GM23338 (cell line): ENCODE measurements around the gene HSFX2. TPM values are rescaled to one million over a fixed set of nuclear protein-coding genes. Genes with fewer than 3 reads are reported as not detected.
"Not testable (repeated sequence)": the region's sequence is repeated elsewhere in the genome, so short reads cannot be mapped to it uniquely, and the experiment has no call there.

Experiments used
- ATAC-seq: fragments of 200-7000 bp; cut with Tn5 transposase; 3 replicates; pipeline ENCODE4 v1.9.1; 2020
- DNase-seq: peaks from one replicate; pipeline ENCODE4 v3.0.0-alpha.2; 2015; ENCODE audit warnings: low spot score
- H2AFZ ChIP-seq: fragments of 200-600 bp; sonication (generic); 2 replicates; pipeline ENCODE4 v1.8.0; 2016; ENCODE audit warnings: antibody characterized with exemption, mild to moderate bottlenecking, moderate library complexity
- H3F3A ChIP-seq: fragments of 200-600 bp; sonication (generic); replicated peaks from 2 replicates; pipeline ENCODE4 v1.8.0; 2017; ENCODE audit warnings: antibody characterized with exemption, mixed run types, low read depth
- H3K27ac ChIP-seq: fragments of 200-600 bp; sonication (generic); 2 replicates; pipeline ENCODE4 v1.6.1; 2016; ENCODE audit warnings: low read depth
- H3K27me3 ChIP-seq: fragments of 200-600 bp; sonication (generic); 2 replicates; pipeline ENCODE4 v1.8.0; 2016; ENCODE audit warnings: mild to moderate bottlenecking, mixed run types, moderate library complexity; ENCODE audit not compliant: insufficient read depth
- H3K36me3 ChIP-seq: fragments of 200-600 bp; sonication (generic); 2 replicates; pipeline ENCODE4 v1.8.0; 2016; ENCODE audit warnings: mild to moderate bottlenecking; ENCODE audit not compliant: insufficient read depth
- H3K4me1 ChIP-seq: fragments of 200-600 bp; sonication (generic); 2 replicates; pipeline ENCODE4 v1.8.0; 2016; ENCODE audit warnings: mild to moderate bottlenecking, moderate library complexity; ENCODE audit not compliant: insufficient read depth
- H3K4me2 ChIP-seq: fragments of 200-600 bp; sonication (generic); 2 replicates; pipeline ENCODE4 v1.7.1; 2017; ENCODE audit warnings: mixed run types
- H3K4me3 ChIP-seq: fragments of 200-600 bp; sonication (generic); 2 replicates; pipeline ENCODE4 v1.6.1; 2016; ENCODE audit warnings: mixed run types
- H3K79me2 ChIP-seq: fragments of 200-600 bp; sonication (generic); replicated peaks from 2 replicates; pipeline ENCODE4 v1.8.0; 2017; ENCODE audit warnings: mild to moderate bottlenecking; ENCODE audit not compliant: insufficient read depth
- H3K9me2 ChIP-seq: fragments of 200-600 bp; sonication (generic); 2 replicates; pipeline ENCODE4 v1.8.0; 2017; ENCODE audit not compliant: insufficient read depth
- H4K20me1 ChIP-seq: fragments of 200-600 bp; sonication (generic); replicated peaks from 2 replicates; pipeline ENCODE4 v1.8.0; 2017; ENCODE audit warnings: mild to moderate bottlenecking; ENCODE audit not compliant: insufficient read depth
- H3K27ac Mint-ChIP-seq: 2 replicates; pipeline ENCODE4 v1.8.0; 2020; ENCODE audit warnings: inconsistent platforms, mild to moderate bottlenecking, moderate library complexity, mixed read lengths
- H3K27me3 Mint-ChIP-seq: 3 replicates; pipeline ENCODE4 v1.8.0; 2022; ENCODE audit warnings: low read depth, mild to moderate bottlenecking, moderate library complexity, mixed read lengths, inconsistent platforms; ENCODE audit not compliant: insufficient read depth, poor library complexity
- H3K36me3 Mint-ChIP-seq: 3 replicates; pipeline ENCODE4 v1.8.0; 2021; ENCODE audit warnings: low read depth, mild to moderate bottlenecking, inconsistent platforms, moderate library complexity, mixed read lengths
- H3K4me1 Mint-ChIP-seq: 3 replicates; pipeline ENCODE4 v1.8.0; 2020; ENCODE audit warnings: mild to moderate bottlenecking, inconsistent platforms, mixed read lengths
- H3K4me3 Mint-ChIP-seq: 3 replicates; pipeline ENCODE4 v1.8.0; 2021; ENCODE audit warnings: moderate library complexity, mild to moderate bottlenecking, inconsistent platforms, mixed read lengths
- H3K9me3 Mint-ChIP-seq: 3 replicates; pipeline ENCODE4 v1.8.0; 2020; ENCODE audit warnings: moderate library complexity, mild to moderate bottlenecking, inconsistent platforms, mixed read lengths
- polyA plus RNA-seq: library from polyadenylated mRNA; unstranded; fragments of >200 nt; fragmentation: Nextera tagmentation; extraction: Ambion mirVana; gene quantifications from 2 replicates; pipeline ENCODE4 v1.2.1, GENCODE V29; 2016
- total RNA-seq: library from RNA; depleted of rRNA; stranded (reverse); fragments of >200 nt; shearing (Covaris generic); gene quantifications from 2 replicates; pipeline ENCODE4 v1.2.3, GENCODE V29; 2014; rRNA removed
- TF ChIP-seq, protein P1 (sequence below), 2 experiments: fragments of 200-600 bp in 1 of 2; sonication (generic) in 1 of 2; conservative IDR thresholded peaks; 2 replicates each; pipeline versions ENCODE4 v1.5.1 to v1.6.1; 2016 to 2017; ENCODE audit warnings: antibody characterized with exemption in 2 of 2, low read depth in 2 of 2, mild to moderate bottlenecking in 2 of 2, moderate library complexity in 1 of 2

HSFX2 gene
- total and polyA plus RNA-seq, 2 experiments from 2014 or later = 0.29 TPM; not detected in 1

DNA sequence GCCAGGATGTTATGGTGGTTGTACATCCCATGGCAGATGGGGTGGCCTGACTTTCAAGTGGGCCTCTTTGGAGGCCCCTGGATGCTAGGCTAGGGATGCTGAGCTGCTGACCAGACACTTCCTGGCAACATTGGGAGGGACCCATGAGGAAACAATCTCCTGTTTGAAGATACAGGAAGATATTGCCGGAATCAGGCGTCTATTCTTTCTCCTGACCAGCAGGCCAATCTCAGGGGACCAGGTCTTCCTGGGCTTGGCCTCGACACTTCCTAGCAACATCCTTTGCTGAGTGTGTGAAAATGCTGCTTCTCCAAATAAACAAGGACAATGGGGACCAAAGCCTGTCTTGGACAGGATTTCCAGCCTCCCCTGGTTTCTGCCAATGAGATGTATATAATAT lies 47.3 kb downstream of the HSFX2 start:
- not testable (repeated sequence) for H3K27me3 Mint-ChIP-seq, DNase-seq, ATAC-seq

DNA sequence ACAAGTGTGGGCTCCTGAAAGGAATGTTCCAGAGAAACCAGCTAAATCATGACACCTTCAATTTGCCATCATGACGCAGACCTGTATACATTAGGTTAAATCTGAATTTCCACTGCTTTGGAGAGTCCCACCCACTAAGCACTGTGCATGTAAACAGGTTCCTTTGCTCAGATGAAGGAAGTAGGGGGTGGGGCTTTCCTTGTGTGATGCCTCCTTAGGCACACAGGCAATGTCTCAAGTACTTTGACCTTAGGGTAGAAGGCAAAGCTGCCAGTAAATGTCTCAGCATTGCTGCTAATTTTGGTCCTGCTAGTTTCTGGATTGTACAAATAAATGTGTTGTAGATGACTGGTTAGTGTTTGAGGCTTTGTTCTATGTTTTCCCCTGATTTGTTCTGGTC lies 48.2 kb downstream of the HSFX2 start:
- H3K27me3 ChIP-seq, H3K4me1 Mint-ChIP-seq, H3K4me3 Mint-ChIP-seq, H3K9me2 ChIP-seq, H2AFZ ChIP-seq, H3K9me3 Mint-ChIP-seq, H3K36me3 ChIP-seq, H3F3A ChIP-seq, H3K27me3 Mint-ChIP-seq, H3K4me2 ChIP-seq, H4K20me1 ChIP-seq, H3K4me1 ChIP-seq, H3K79me2 ChIP-seq, H3K27ac Mint-ChIP-seq, H3K27ac ChIP-seq, ATAC-seq, DNase-seq, H3K36me3 Mint-ChIP-seq, H3K4me3 ChIP-seq: not testable (repeated sequence)

More for the DNA sequence above, 47.3 kb downstream of the HSFX2 start:
- H3K27ac ChIP-seq, H2AFZ ChIP-seq, H3K36me3 Mint-ChIP-seq, H3K9me2 ChIP-seq, H3K9me3 Mint-ChIP-seq, H3K4me3 Mint-ChIP-seq, H3K27ac Mint-ChIP-seq, H3K36me3 ChIP-seq, H3K4me3 ChIP-seq, H3K79me2 ChIP-seq, H3K4me1 Mint-ChIP-seq, H3F3A ChIP-seq, H3K27me3 ChIP-seq, H3K4me1 ChIP-seq, H4K20me1 ChIP-seq, H3K4me2 ChIP-seq: not testable (repeated sequence)

DNA sequence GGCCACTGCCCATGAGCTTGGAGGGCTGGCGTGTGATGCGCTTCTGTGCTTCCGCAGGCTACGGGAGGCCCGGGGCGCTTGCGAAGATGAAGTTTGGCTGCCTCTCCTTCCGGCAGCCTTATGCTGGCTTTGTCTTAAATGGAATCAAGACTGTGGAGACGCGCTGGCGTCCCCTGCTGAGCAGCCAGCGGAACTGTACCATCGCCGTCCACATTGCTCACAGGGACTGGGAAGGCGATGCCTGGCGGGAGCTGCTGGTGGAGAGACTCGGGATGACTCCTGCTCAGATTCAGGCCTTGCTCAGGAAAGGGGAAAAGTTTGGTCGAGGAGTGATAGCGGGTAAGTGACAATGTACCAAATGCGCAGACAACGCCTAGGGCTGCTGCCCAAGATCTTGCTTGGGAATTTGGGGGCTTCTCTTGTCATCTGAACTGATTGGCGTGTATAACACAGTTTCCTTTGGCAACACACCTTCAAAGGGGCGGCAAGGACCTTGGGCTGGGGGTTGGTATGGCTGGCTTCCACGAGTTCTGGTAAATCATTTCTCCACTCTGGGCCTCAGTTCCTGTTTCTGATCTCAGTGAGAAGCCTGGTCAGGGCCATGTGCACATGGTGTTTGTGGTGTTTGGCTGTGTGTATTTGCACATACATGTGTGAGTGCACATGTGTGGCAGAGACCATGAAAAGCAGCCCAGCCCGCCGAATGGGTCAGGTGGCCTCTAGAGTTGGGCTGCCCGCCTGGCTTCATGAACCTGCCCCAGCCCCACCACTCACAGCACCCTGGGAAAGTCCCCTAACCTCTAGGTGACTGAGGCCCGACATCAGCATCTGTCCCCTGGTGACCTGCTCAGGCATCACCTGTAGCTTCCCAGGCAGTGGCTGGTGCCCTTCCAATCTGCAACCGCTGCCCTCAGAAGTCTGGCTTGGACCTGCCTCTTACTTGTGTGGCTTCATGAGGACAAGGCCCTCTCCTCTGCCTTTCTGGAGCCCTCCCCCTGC lies 49.3 kb downstream of the HSFX2 start:
- H3K4me1 ChIP-seq, H2AFZ ChIP-seq, H3K27ac ChIP-seq, H3K36me3 ChIP-seq, H3K4me1 Mint-ChIP-seq, H3K27me3 Mint-ChIP-seq, H4K20me1 ChIP-seq, H3K4me2 ChIP-seq, H3K27me3 ChIP-seq, H3K36me3 Mint-ChIP-seq, H3K4me3 ChIP-seq, H3K9me2 ChIP-seq, H3F3A ChIP-seq, H3K9me3 Mint-ChIP-seq, H3K79me2 ChIP-seq, H3K4me3 Mint-ChIP-seq, H3K27ac Mint-ChIP-seq: not testable (repeated sequence)
- TF ChIP-seq, protein P1, sequence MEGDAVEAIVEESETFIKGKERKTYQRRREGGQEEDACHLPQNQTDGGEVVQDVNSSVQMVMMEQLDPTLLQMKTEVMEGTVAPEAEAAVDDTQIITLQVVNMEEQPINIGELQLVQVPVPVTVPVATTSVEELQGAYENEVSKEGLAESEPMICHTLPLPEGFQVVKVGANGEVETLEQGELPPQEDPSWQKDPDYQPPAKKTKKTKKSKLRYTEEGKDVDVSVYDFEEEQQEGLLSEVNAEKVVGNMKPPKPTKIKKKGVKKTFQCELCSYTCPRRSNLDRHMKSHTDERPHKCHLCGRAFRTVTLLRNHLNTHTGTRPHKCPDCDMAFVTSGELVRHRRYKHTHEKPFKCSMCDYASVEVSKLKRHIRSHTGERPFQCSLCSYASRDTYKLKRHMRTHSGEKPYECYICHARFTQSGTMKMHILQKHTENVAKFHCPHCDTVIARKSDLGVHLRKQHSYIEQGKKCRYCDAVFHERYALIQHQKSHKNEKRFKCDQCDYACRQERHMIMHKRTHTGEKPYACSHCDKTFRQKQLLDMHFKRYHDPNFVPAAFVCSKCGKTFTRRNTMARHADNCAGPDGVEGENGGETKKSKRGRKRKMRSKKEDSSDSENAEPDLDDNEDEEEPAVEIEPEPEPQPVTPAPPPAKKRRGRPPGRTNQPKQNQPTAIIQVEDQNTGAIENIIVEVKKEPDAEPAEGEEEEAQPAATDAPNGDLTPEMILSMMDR (conservative IDR thresholded peaks at IDR 0.05; ENCODE audit: low read depth in 2 of 2) = peak; percentile 9 to 58; a peak in 2 of 4 replicates
- ATAC-seq (peak; percentile 78), DNase-seq (peak; percentile 65)

Other genes starting within 250 kb of the HSFX2 start
- gene IDS, start 90.0 kb downstream of the HSFX2 start, total RNA-seq = 12.3 and 12.4 TPM in 2 replicates
- 8.2 and 8.6 TPM in 2 replicates for gene IDS, start 90.0 kb downstream of the HSFX2 start, polyA plus RNA-seq
- 2.5 and 4.0 TPM in 2 replicates for gene EOLA1, start 54.3 kb downstream of the HSFX2 start, total RNA-seq
- gene EOLA1, start 54.3 kb downstream of the HSFX2 start, polyA plus RNA-seq = 2.6 and 3.3 TPM in 2 replicates
- not detected in 2 replicates for gene HSFX3, start 45.4 kb downstream of the HSFX2 start, total RNA-seq
- gene HSFX3, start 45.4 kb downstream of the HSFX2 start, polyA plus RNA-seq = not detected in 2 replicates
- gene MAGEA9B, start 7.9 kb downstream of the HSFX2 start, total RNA-seq = 0.52 TPM in 1 of 2 replicates, not detected in the other
- gene MAGEA9B, start 7.9 kb downstream of the HSFX2 start, polyA plus RNA-seq = not detected in 2 replicates
- gene TMEM185A, start 36.5 kb upstream of the HSFX2 start, total RNA-seq = 16.7 and 18.1 TPM in 2 replicates
- gene TMEM185A, start 36.5 kb upstream of the HSFX2 start, polyA plus RNA-seq = 9.3 and 14.1 TPM in 2 replicates
- gene MAGEA11, start 116.7 kb upstream of the HSFX2 start, total RNA-seq = not detected in 2 replicates
- 0.12 TPM in 1 of 2 replicates, not detected in the other for gene MAGEA11, start 116.7 kb upstream of the HSFX2 start, polyA plus RNA-seq
- gene HSFX1, start 178.8 kb upstream of the HSFX2 start, total RNA-seq = 0.56 TPM in 1 of 2 replicates, not detected in the other
- not detected in 2 replicates for gene HSFX1, start 178.8 kb upstream of the HSFX2 start, polyA plus RNA-seq
- not detected in 2 replicates for gene MAGEA9, start 186.6 kb upstream of the HSFX2 start, total RNA-seq
- not detected in 2 replicates for gene MAGEA9, start 186.6 kb upstream of the HSFX2 start, polyA plus RNA-seq